Measurements from ENCODE around the gene TPGS2.
"Not testable (repeated sequence)": the region's sequence is repeated elsewhere in the genome, so short reads cannot be mapped to it uniquely, and the experiment has no call there.

The TPGS2 gene

DNA sequence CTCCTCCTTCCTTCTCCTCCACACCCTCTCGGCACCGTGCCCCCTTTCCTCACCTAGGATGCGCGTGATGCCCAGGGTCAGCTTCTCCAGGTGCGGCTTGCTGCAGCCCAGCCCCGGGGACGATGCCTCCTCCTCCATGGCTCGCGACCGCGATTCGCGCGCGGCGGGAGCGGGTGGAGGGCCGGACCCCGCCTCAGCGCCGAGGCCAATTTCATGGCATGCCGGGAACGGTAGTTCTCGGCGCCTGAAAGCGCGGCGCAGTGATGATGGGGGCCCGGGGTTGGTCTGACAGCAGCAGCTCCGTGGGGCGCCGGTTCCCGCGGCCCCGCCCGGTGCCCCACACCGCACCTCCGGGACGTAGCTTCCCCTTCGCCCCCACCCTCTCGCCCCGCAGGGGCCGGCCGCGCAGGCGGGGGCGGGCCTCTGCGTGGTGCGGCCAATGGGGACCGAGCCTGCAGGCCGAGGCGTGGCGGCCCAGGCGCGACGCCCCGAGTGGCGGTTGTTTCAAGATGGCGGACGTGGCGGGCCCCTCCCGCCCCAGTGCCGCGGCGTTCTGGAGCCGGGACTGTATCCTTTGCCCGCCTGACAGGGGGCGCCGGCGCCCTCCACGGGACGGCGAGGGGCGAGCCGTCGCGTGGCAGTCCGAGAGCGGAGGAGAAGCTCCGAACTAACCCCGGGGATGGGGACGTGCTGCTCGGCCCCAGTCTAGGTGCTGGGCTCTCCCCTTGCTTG lies at the start of gene TPGS2, which contains the start of gene KIAA1328:
Gene TPGS2 (minus strand): TSS at position 373 of the 732 bp plus-strand sequence. CDS start 235 bp downstream, at position 138.
Gene KIAA1328 (plus strand): TSS at position 498 of the 732 bp plus-strand sequence. CDS start 12 bp downstream, at position 510.
- TF ChIP-seq, protein P1, sequence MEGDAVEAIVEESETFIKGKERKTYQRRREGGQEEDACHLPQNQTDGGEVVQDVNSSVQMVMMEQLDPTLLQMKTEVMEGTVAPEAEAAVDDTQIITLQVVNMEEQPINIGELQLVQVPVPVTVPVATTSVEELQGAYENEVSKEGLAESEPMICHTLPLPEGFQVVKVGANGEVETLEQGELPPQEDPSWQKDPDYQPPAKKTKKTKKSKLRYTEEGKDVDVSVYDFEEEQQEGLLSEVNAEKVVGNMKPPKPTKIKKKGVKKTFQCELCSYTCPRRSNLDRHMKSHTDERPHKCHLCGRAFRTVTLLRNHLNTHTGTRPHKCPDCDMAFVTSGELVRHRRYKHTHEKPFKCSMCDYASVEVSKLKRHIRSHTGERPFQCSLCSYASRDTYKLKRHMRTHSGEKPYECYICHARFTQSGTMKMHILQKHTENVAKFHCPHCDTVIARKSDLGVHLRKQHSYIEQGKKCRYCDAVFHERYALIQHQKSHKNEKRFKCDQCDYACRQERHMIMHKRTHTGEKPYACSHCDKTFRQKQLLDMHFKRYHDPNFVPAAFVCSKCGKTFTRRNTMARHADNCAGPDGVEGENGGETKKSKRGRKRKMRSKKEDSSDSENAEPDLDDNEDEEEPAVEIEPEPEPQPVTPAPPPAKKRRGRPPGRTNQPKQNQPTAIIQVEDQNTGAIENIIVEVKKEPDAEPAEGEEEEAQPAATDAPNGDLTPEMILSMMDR (IDR thresholded peaks at IDR 0.05; ENCODE audit: low read length, missing control alignments): peak; percentile 24
- peak; percentile 89 for DNase-seq (ENCODE audit: low read depth)
- peak within 1 kb of the TSS; percentile 95 for H3K4me3 ChIP-seq (replicated peaks; ENCODE audit: low read depth, low read length)

DNA sequence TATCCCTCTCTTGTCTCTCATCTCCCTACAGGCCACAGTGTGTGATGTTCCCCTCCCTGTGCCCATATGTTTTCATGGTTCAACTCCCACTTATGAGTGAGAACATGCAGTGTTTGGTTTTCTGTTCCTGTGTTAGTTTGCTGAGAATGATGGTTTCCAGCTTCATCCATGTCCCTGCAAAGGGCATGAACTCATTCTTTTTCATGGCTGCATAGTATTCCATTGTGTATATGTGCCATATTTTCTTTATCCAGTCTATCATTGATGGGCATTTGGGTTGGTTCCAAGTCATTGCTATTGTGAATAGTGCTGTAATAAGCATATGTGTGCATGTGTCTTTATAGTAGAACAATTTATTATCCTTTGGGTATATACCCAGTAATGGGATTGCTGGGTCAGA lies 45.0 kb upstream of the TPGS2 start:
- DNase-seq (ENCODE audit: low read depth); H3K4me3 ChIP-seq (replicated peaks; ENCODE audit: low read depth, low read length): not testable (repeated sequence)

- TF ChIP-seq, protein P1 (IDR thresholded peaks at IDR 0.05; ENCODE audit: low read length, missing control alignments): no peak
- peak; percentile 3 for DNase-seq (ENCODE audit: low read depth)
- H3K4me3 ChIP-seq (replicated peaks; ENCODE audit: low read depth, low read length): no peak overlapping the region
Measured at GRCh38 chr18:36872329-36872728, 43.5 kb upstream of the TPGS2 start.

GRCh38 chr18:36871801-36872200 lies 43.0 kb upstream of the TPGS2 start:
- TF ChIP-seq, protein P1 (IDR thresholded peaks at IDR 0.05; ENCODE audit: low read length, missing control alignments): no peak
- no peak for DNase-seq (ENCODE audit: low read depth)
- no peak overlapping the region for H3K4me3 ChIP-seq (replicated peaks; ENCODE audit: low read depth, low read length)

GRCh38 chr18:36867056-36867455 lies 38.3 kb upstream of the TPGS2 start:
- no peak overlapping the region for H3K4me3 ChIP-seq (replicated peaks; ENCODE audit: low read depth, low read length)
- DNase-seq (ENCODE audit: low read depth): no peak
- TF ChIP-seq, protein P1 (IDR thresholded peaks at IDR 0.05; ENCODE audit: low read length, missing control alignments): no peak

GRCh38 chr18:36862182-36862581 lies 33.4 kb upstream of the TPGS2 start:
- H3K4me3 ChIP-seq (replicated peaks; ENCODE audit: low read depth, low read length): no peak overlapping the region
- TF ChIP-seq, protein P1 (IDR thresholded peaks at IDR 0.05; ENCODE audit: low read length, missing control alignments): no peak
- no peak for DNase-seq (ENCODE audit: low read depth)

GRCh38 chr18:36856815-36857214 lies 28.0 kb upstream of the TPGS2 start:
- no peak for DNase-seq (ENCODE audit: low read depth)
- TF ChIP-seq, protein P1 (IDR thresholded peaks at IDR 0.05; ENCODE audit: low read length, missing control alignments): no peak
- H3K4me3 ChIP-seq (replicated peaks; ENCODE audit: low read depth, low read length): no peak overlapping the region
